ENCODE data around the gene APOH. TPM values are rescaled to one million over a fixed set of nuclear protein-coding genes. Genes with fewer than 3 reads are reported as not detected.

The APOH gene
- total RNA-seq, 1 experiment from 2014 or later: 1.2 TPM

DNA sequence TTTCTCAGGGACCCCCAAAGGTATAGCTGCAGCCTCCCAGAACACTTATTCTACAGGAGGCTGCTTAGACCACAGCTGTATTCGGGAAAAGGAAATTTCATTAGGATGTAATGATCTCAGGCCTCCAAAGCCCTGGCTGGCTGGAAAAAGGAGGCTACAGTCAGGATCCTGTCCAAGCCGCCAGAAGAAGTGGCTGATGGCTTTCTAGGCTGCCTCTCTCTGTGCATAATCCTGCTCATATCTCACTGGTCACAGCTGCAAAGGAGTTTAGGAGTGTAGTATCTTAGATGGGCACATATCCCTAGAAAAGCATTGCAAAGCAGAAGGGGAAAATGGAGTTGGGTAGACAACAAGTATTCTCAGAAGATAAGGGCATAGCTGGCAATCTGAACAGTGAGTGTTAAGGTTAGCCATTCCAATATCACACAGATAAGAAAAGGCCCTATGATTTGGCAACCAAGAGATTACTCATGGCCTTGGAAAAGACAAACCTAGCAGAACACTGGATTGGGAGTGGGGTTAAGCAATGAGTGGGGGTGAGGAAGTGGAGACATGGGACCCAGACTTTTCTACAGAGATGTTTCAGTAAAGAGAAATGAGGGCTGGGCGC lies 47.2 kb upstream of the APOH start:
- BruUV-seq (replicated peaks): no TSS peak
- peaks cover 28% of the 10 kb centered on the region for H3K4me1 ChIP-seq (ENCODE audit: control insufficient read depth, insufficient read depth, low read length)
- H3K27ac ChIP-seq (ENCODE audit: low read length): peak overlapping the region; percentile 86
- POLR2A ChIA-PET: no interaction called here
- in situ Hi-C loops (cut with HindIII; ENCODE audit: low pct_unique_long_range_greater_than_20kb, low sequenced_read_pairs) (no loop called here), intact Hi-C loops (cut with micrococcal nuclease; ENCODE audit: unreplicated experiment) (no loop called here)
- ATAC-seq (peak; percentile 24; the same call in 1 of the 2 replicates), DNase-seq (ENCODE audit: low read depth, low spot score) (no peak)
- no peaks in the 10 kb centered on the region for H3K36me3 ChIP-seq (ENCODE audit: control insufficient read depth, insufficient read depth, low read length)
- CTCF ChIA-PET: no interaction called here
- H3K4me3 ChIP-seq (ENCODE audit: low read depth in 2 of 2, low read length in 2 of 2): no peak overlapping the region
- H3K9me3 ChIP-seq (ENCODE audit: control insufficient read depth, insufficient read depth, low read depth, low read length): peaks cover 3% of the 10 kb centered on the region; the same call in 1 of the 2 replicates
- H3K27me3 ChIP-seq (ENCODE audit: control insufficient read depth, insufficient read depth, low read length): no peaks in the 10 kb centered on the region
- TF ChIP-seq REST (IDR thresholded peaks at IDR 0.05; ENCODE audit: insufficient read depth in 1 of 2, low read depth in 2 of 2, low read length in 1 of 2) (no peak), TCF7L2 (IDR thresholded peaks at IDR 0.05; ENCODE audit: low read depth, low read length) (no peak), SIN3A (IDR thresholded peaks at IDR 0.05; ENCODE audit: borderline replicate concordance, insufficient read depth, low read depth, low read length) (no peak), POLR2AphosphoS5 (IDR thresholded peaks at IDR 0.05; ENCODE audit: low read depth, low read length) (no peak)
- TF ChIP-seq, protein P1, sequence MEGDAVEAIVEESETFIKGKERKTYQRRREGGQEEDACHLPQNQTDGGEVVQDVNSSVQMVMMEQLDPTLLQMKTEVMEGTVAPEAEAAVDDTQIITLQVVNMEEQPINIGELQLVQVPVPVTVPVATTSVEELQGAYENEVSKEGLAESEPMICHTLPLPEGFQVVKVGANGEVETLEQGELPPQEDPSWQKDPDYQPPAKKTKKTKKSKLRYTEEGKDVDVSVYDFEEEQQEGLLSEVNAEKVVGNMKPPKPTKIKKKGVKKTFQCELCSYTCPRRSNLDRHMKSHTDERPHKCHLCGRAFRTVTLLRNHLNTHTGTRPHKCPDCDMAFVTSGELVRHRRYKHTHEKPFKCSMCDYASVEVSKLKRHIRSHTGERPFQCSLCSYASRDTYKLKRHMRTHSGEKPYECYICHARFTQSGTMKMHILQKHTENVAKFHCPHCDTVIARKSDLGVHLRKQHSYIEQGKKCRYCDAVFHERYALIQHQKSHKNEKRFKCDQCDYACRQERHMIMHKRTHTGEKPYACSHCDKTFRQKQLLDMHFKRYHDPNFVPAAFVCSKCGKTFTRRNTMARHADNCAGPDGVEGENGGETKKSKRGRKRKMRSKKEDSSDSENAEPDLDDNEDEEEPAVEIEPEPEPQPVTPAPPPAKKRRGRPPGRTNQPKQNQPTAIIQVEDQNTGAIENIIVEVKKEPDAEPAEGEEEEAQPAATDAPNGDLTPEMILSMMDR (IDR thresholded peaks at IDR 0.05): no peak

- H3K27ac ChIP-seq (ENCODE audit: low read length): peak overlapping the region; percentile 86
- H3K4me1 ChIP-seq (ENCODE audit: control insufficient read depth, insufficient read depth, low read length): peaks cover 28% of the 10 kb centered on the region
- peak; percentile 80 for TF ChIP-seq POLR2AphosphoS5 (IDR thresholded peaks at IDR 0.05; ENCODE audit: low read depth, low read length)
- TF ChIP-seq, protein P1 (IDR thresholded peaks at IDR 0.05): no peak
- in situ Hi-C loops (cut with HindIII; ENCODE audit: low pct_unique_long_range_greater_than_20kb, low sequenced_read_pairs): no loop called here
- ChIA-PET CTCF (interaction anchor here (0.6 kb wide), 1 partner anchor 627 kb away, joined by 4 read pairs; no protein-coding TSS in a partner anchor), POLR2A (no interaction called here)
- H3K36me3 ChIP-seq (ENCODE audit: control insufficient read depth, insufficient read depth, low read length): no peaks in the 10 kb centered on the region
- peaks cover 8% of the 10 kb centered on the region; the same call in 1 of the 2 replicates for H3K9me3 ChIP-seq (ENCODE audit: control insufficient read depth, insufficient read depth, low read depth, low read length)
- DNase-seq (ENCODE audit: low read depth, low spot score) (peak; percentile 81), ATAC-seq (peak; percentile 96)
- H3K4me3 ChIP-seq (ENCODE audit: low read depth in 2 of 2, low read length in 2 of 2): no peak overlapping the region
- BruUV-seq (replicated peaks): no TSS peak
- no peaks in the 10 kb centered on the region for H3K27me3 ChIP-seq (ENCODE audit: control insufficient read depth, insufficient read depth, low read length)
- intact Hi-C loops (cut with micrococcal nuclease; ENCODE audit: unreplicated experiment): no loop called here
Measured at GRCh38 chr17:66275651-66276050, 46.4 kb upstream of the APOH start.
